ENCODE results near the gene BCL2L1. TPM values are rescaled to one million over a fixed set of nuclear protein-coding genes. Genes with fewer than 3 reads are reported as not detected.
A peak's percentile ranks its signal among the peaks of the same experiment; 100 is the strongest.

Gene BCL2L1
- total RNA-seq, 1 experiment from 2014 or later = 81.5 TPM

GRCh38 chr20:31684153-31685015, 38.3 kb downstream of the BCL2L1 start:
- in situ Hi-C loops (cut with HindIII; ENCODE audit: low pct_unique_long_range_greater_than_20kb, low sequenced_read_pairs) = no loop called here
- no peak for DNase-seq (ENCODE audit: low read depth, low spot score)

- in situ Hi-C loops (cut with HindIII; ENCODE audit: low pct_unique_long_range_greater_than_20kb, low sequenced_read_pairs) = no loop called here
- no peak for DNase-seq (ENCODE audit: low read depth, low spot score)
Measured at GRCh38 chr20:31682927-31683326, 39.7 kb downstream of the BCL2L1 start.

- in situ Hi-C loops (cut with HindIII; ENCODE audit: low pct_unique_long_range_greater_than_20kb, low sequenced_read_pairs) = no loop called here
Measured at GRCh38 chr20:31682352-31682751, 40.3 kb downstream of the BCL2L1 start.

GRCh38 chr20:31681769-31682168, 40.9 kb downstream of the BCL2L1 start:
- in situ Hi-C loops (cut with HindIII; ENCODE audit: low pct_unique_long_range_greater_than_20kb, low sequenced_read_pairs) = no loop called here

More at GRCh38 chr20:31682352-31682751, 40.3 kb downstream of the BCL2L1 start:
- DNase-seq (ENCODE audit: low read depth, low spot score) = no peak

GRCh38 chr20:31681128-31681727, 41.4 kb downstream of the BCL2L1 start:
- DNase-seq (ENCODE audit: low read depth, low spot score) = no peak
- in situ Hi-C loops (cut with HindIII; ENCODE audit: low pct_unique_long_range_greater_than_20kb, low sequenced_read_pairs) = no loop called here

More at GRCh38 chr20:31681769-31682168, 40.9 kb downstream of the BCL2L1 start:
- no peak for DNase-seq (ENCODE audit: low read depth, low spot score)

- DNase-seq (ENCODE audit: low read depth, low spot score) = no peak
- in situ Hi-C loops (cut with HindIII; ENCODE audit: low pct_unique_long_range_greater_than_20kb, low sequenced_read_pairs) = no loop called here
Measured at GRCh38 chr20:31680286-31681127, 42.2 kb downstream of the BCL2L1 start.

GRCh38 chr20:31679357-31680285, 43.0 kb downstream of the BCL2L1 start:
- no peak for DNase-seq (ENCODE audit: low read depth, low spot score)
- in situ Hi-C loops (cut with HindIII; ENCODE audit: low pct_unique_long_range_greater_than_20kb, low sequenced_read_pairs) = no loop called here

GRCh38 chr20:31678389-31679356, 44.0 kb downstream of the BCL2L1 start:
- no peak for DNase-seq (ENCODE audit: low read depth, low spot score)

GRCh38 chr20:31677553-31678260, 45.0 kb downstream of the BCL2L1 start:
- in situ Hi-C loops (cut with HindIII; ENCODE audit: low pct_unique_long_range_greater_than_20kb, low sequenced_read_pairs) = no loop called here
- no peak for DNase-seq (ENCODE audit: low read depth, low spot score)

More at GRCh38 chr20:31678389-31679356, 44.0 kb downstream of the BCL2L1 start:
- in situ Hi-C loops (cut with HindIII; ENCODE audit: low pct_unique_long_range_greater_than_20kb, low sequenced_read_pairs) = no loop called here

GRCh38 chr20:31676609-31676989, 46.1 kb downstream of the BCL2L1 start:
- in situ Hi-C loops (cut with HindIII; ENCODE audit: low pct_unique_long_range_greater_than_20kb, low sequenced_read_pairs) = no loop called here
- DNase-seq (ENCODE audit: low read depth, low spot score) = no peak

- in situ Hi-C loops (cut with HindIII; ENCODE audit: low pct_unique_long_range_greater_than_20kb, low sequenced_read_pairs) = no loop called here
- DNase-seq (ENCODE audit: low read depth, low spot score) = no peak
Measured at GRCh38 chr20:31675828-31676608, 46.6 kb downstream of the BCL2L1 start.

- in situ Hi-C loops (cut with HindIII; ENCODE audit: low pct_unique_long_range_greater_than_20kb, low sequenced_read_pairs) = no loop called here
- DNase-seq (ENCODE audit: low read depth, low spot score) = peak; percentile 92
Measured at GRCh38 chr20:31674895-31675827, 47.5 kb downstream of the BCL2L1 start.

GRCh38 chr20:31673943-31674463, 48.7 kb downstream of the BCL2L1 start:
- DNase-seq (ENCODE audit: low read depth, low spot score) = no peak
- in situ Hi-C loops (cut with HindIII; ENCODE audit: low pct_unique_long_range_greater_than_20kb, low sequenced_read_pairs) = no loop called here

- DNase-seq (ENCODE audit: low read depth, low spot score) = no peak
- in situ Hi-C loops (cut with HindIII; ENCODE audit: low pct_unique_long_range_greater_than_20kb, low sequenced_read_pairs) = no loop called here
Measured at GRCh38 chr20:31673435-31673834, 49.2 kb downstream of the BCL2L1 start.

Data from SK-MEL-5 (cell line).